CD4-positive, CD25-positive, alpha-beta regulatory T cell (primary cell): Measurements from ENCODE around the gene CCDC142. TPM values are rescaled to one million over a fixed set of nuclear protein-coding genes. Genes with fewer than 3 reads are reported as not detected.

ENCODE experiments used
- ATAC-seq, 2 donors: fragments of 150-1000 bp; cut with Tn5 transposase; one replicate each; pipeline ENCODE4 v1.10.0; 2021; ENCODE audit warnings: low read depth in 2 of 2, moderate number of reproducible peaks in 2 of 2, moderate library complexity in 1 of 2
- DNase-seq, 3 donors: peaks; one replicate each; pipeline versions ENCODE4 v3.0.0 to v3.0.0-alpha.2; 2012 to 2022; ENCODE audit warnings: mixed read lengths in 1 of 3
- H3K27ac ChIP-seq: one replicate; pipeline ENCODE4 v1.7.0; 2013; ENCODE audit warnings: mild to moderate bottlenecking, low read length; ENCODE audit not compliant: insufficient read depth, poor library complexity, severe bottlenecking
- H3K27me3 ChIP-seq: one replicate; pipeline ENCODE4 v1.7.0; 2013; ENCODE audit warnings: low read length; ENCODE audit not compliant: control insufficient read depth, insufficient read depth
- H3K36me3 ChIP-seq: one replicate; pipeline ENCODE4 v1.7.0; 2013; ENCODE audit warnings: mild to moderate bottlenecking, low read length, moderate library complexity; ENCODE audit not compliant: control insufficient read depth, insufficient read depth
- H3K4me1 ChIP-seq: 2 replicates; pipeline ENCODE4 v1.7.0; 2013; ENCODE audit warnings: mild to moderate bottlenecking, low read length; ENCODE audit not compliant: insufficient read depth, control insufficient read depth, poor library complexity, severe bottlenecking
- H3K4me3 ChIP-seq: one replicate; pipeline ENCODE4 v1.7.0; 2013; ENCODE audit warnings: low read depth, mild to moderate bottlenecking, low read length, moderate library complexity
- H3K9me3 ChIP-seq, 2 experiments: 1 replicate in 1 of 2; 2 replicates in 1 of 2; pipeline ENCODE4 v1.7.0; 2013; ENCODE audit warnings: low read length in 2 of 2, mild to moderate bottlenecking in 1 of 2, moderate library complexity in 1 of 2; ENCODE audit not compliant: control insufficient read depth in 2 of 2
- H3K27ac Mint-ChIP-seq, 3 donors: one replicate each; pipeline ENCODE4 v1.8.0; 2020 to 2022; ENCODE audit warnings: mild to moderate bottlenecking in 3 of 3, mixed read lengths in 3 of 3, moderate library complexity in 2 of 3
- H3K27me3 Mint-ChIP-seq: one replicate; pipeline ENCODE4 v1.8.0; 2022; ENCODE audit warnings: mild to moderate bottlenecking, mixed read lengths
- H3K36me3 Mint-ChIP-seq: one replicate; pipeline ENCODE4 v1.8.0; 2020; ENCODE audit warnings: mixed read lengths
- H3K4me1 Mint-ChIP-seq, 4 donors: one replicate each; pipeline ENCODE4 v1.8.0; 2020 to 2022; ENCODE audit warnings: mixed read lengths in 4 of 4, mild to moderate bottlenecking in 1 of 4
- H3K4me3 Mint-ChIP-seq, 4 donors: one replicate each; pipeline ENCODE4 v1.8.0; 2020 to 2022; ENCODE audit warnings: mild to moderate bottlenecking in 4 of 4, mixed read lengths in 4 of 4, moderate library complexity in 3 of 4
- H3K9me3 Mint-ChIP-seq, 7 donors: one replicate each; pipeline ENCODE4 v1.8.0; 2020 to 2022; ENCODE audit warnings: mixed read lengths in 7 of 7, mild to moderate bottlenecking in 3 of 7, moderate library complexity in 2 of 7
- polyA plus RNA-seq, 4 donors: library from polyadenylated mRNA; unstranded; fragments of 300-500 nt; fragmentation: Illumina TruSeq; gene quantifications; one replicate each; pipeline ENCODE4 v1.2.3, GENCODE V29; 2021
- total RNA-seq: library from RNA; stranded (reverse); gene quantifications from one replicate; pipeline ENCODE4 v1.2.3, GENCODE V29; 2022

The CCDC142 gene
- total and polyA plus RNA-seq, 5 donors from 2014 or later, result 8.9 to 15.8 (median 10.7) TPM

GRCh38 chr2:74457549-74458131 lies 25.2 kb downstream of the CCDC142 start:
- ATAC-seq, result peak; percentile 28 to 29

GRCh38 chr2:74457129-74457548 lies 25.7 kb downstream of the CCDC142 start:
- no peak for DNase-seq
- Mint-ChIP-seq H3K4me3 (peak overlapping the region; percentile 95 to 98 (median 97)), H3K36me3 (peaks cover 4% of the 10 kb centered on the region), H3K4me1 (peaks cover 20 to 73% (median 45%) of the 10 kb centered on the region in 4 donors), H3K9me3 (peaks cover 0 to 2% (median 0%) of the 10 kb centered on the region in 7 donors), H3K27me3 (peaks cover 4% of the 10 kb centered on the region), H3K27ac (peak overlapping the region; percentile 97 to 99 (median 99))
- no peaks in the 10 kb centered on the region for H3K9me3 ChIP-seq
- ATAC-seq, result no peak
- peaks cover 2% of the 10 kb centered on the region for H3K36me3 ChIP-seq
- peaks cover 50% of the 10 kb centered on the region for H3K4me1 ChIP-seq
- peak overlapping the region; percentile 99 for H3K27ac ChIP-seq
- H3K4me3 ChIP-seq, result peak overlapping the region; percentile 90
- no peaks in the 10 kb centered on the region for H3K27me3 ChIP-seq

More at GRCh38 chr2:74457549-74458131, 25.2 kb downstream of the CCDC142 start:
- H3K27me3 Mint-ChIP-seq, result peaks cover 4% of the 10 kb centered on the region
- H3K27ac ChIP-seq, result peak overlapping the region; percentile 99
- peaks cover 45% of the 10 kb centered on the region for H3K4me1 ChIP-seq
- peaks cover 4% of the 10 kb centered on the region for H3K36me3 Mint-ChIP-seq
- peaks cover 15 to 68% (median 40%) of the 10 kb centered on the region in 4 donors for H3K4me1 Mint-ChIP-seq
- peak in 2 of 3 donors; percentile 73 to 89 for DNase-seq
- peak overlapping the region; percentile 95 to 98 (median 97) for H3K4me3 Mint-ChIP-seq
- no peaks in the 10 kb centered on the region for H3K9me3 ChIP-seq
- H3K36me3 ChIP-seq, result peaks cover 4% of the 10 kb centered on the region
- peak overlapping the region; percentile 99 to 100 (median 99) for H3K27ac Mint-ChIP-seq
- peaks cover 0 to 2% (median 0%) of the 10 kb centered on the region in 7 donors for H3K9me3 Mint-ChIP-seq
- H3K4me3 ChIP-seq, result peak overlapping the region; percentile 94
- no peaks in the 10 kb centered on the region for H3K27me3 ChIP-seq

- H3K36me3 ChIP-seq, result no peaks in the 10 kb centered on the region
- peak within 1 kb of the TSS; percentile 95 to 98 (median 97) for H3K4me3 Mint-ChIP-seq
- H3K27ac ChIP-seq, result peak within 1 kb of the TSS; percentile 99
- H3K4me1 Mint-ChIP-seq, result peaks cover 20 to 68% (median 44%) of the 10 kb centered on the region in 4 donors
- peak; percentile 94 to 99 (median 98) for DNase-seq
- peaks cover 4% of the 10 kb centered on the region for H3K36me3 Mint-ChIP-seq
- peak; percentile 40 to 48 for ATAC-seq
- H3K27ac Mint-ChIP-seq, result peak within 1 kb of the TSS; percentile 97 to 99 (median 97)
- no peaks in the 10 kb centered on the region for H3K9me3 ChIP-seq
- peaks cover 50% of the 10 kb centered on the region for H3K4me1 ChIP-seq
- peak within 1 kb of the TSS; percentile 90 for H3K4me3 ChIP-seq
- peaks cover 0 to 2% (median 0%) of the 10 kb centered on the region in 7 donors for H3K9me3 Mint-ChIP-seq
- H3K27me3 ChIP-seq, result no peaks in the 10 kb centered on the region
- H3K27me3 Mint-ChIP-seq, result peaks cover 11% of the 10 kb centered on the region
These were observed 27.9 kb downstream of the CCDC142 start, which contains the start of gene INO80B for GRCh38 chr2:74454654-74455511. Gene INO80B (plus strand): TSS chr2:74455087. CDS start chr2:74455117, 30 bp downstream.

- Mint-ChIP-seq H3K4me3 (no peak overlapping the region), H3K27ac (no peak overlapping the region), H3K4me1 (peaks cover 15 to 30% (median 23%) of the 10 kb centered on the region in 4 donors)
These were observed 32.1 kb downstream of the CCDC142 start for GRCh38 chr2:74450570-74451190.

GRCh38 chr2:74448771-74449170 lies 34.0 kb downstream of the CCDC142 start:
- no peaks in the 10 kb centered on the region for H3K36me3 Mint-ChIP-seq
- Histone ChIP-seq H3K4me1 (peaks cover 9% of the 10 kb centered on the region), H3K27me3 (peaks cover 2% of the 10 kb centered on the region), H3K9me3 (no peaks in the 10 kb centered on the region), H3K27ac (no peak overlapping the region), H3K4me3 (no peak overlapping the region), H3K36me3 (no peaks in the 10 kb centered on the region)
- no peak for DNase-seq
- H3K9me3 Mint-ChIP-seq, result peaks cover 0 to 3% (median 0%) of the 10 kb centered on the region in 7 donors
- H3K4me1 Mint-ChIP-seq, result peaks cover 5 to 15% (median 10%) of the 10 kb centered on the region in 4 donors
- H3K4me3 Mint-ChIP-seq, result peak overlapping the region in 1 of 4 donors; percentile 50
- H3K27me3 Mint-ChIP-seq, result peaks cover 33% of the 10 kb centered on the region
- no peak overlapping the region for H3K27ac Mint-ChIP-seq
- ATAC-seq, result no peak

More at GRCh38 chr2:74450570-74451190, 32.1 kb downstream of the CCDC142 start:
- Mint-ChIP-seq H3K36me3 (no peaks in the 10 kb centered on the region), H3K9me3 (peaks cover 0 to 3% (median 0%) of the 10 kb centered on the region in 7 donors), H3K27me3 (peaks cover 20% of the 10 kb centered on the region)
- Histone ChIP-seq H3K4me3 (no peak overlapping the region), H3K27ac (no peak overlapping the region), H3K27me3 (no peaks in the 10 kb centered on the region), H3K4me1 (peaks cover 21% of the 10 kb centered on the region), H3K36me3 (no peaks in the 10 kb centered on the region), H3K9me3 (no peaks in the 10 kb centered on the region)
- ATAC-seq, result no peak
- DNase-seq, result no peak

GRCh38 chr2:74447230-74447999 lies 35.4 kb downstream of the CCDC142 start:
- H3K27me3 Mint-ChIP-seq, result peaks cover 39% of the 10 kb centered on the region
- Histone ChIP-seq H3K27me3 (peaks cover 3% of the 10 kb centered on the region), H3K4me1 (peaks cover 3% of the 10 kb centered on the region), H3K4me3 (no peak overlapping the region), H3K36me3 (no peaks in the 10 kb centered on the region), H3K9me3 (no peaks in the 10 kb centered on the region), H3K27ac (no peak overlapping the region)
- DNase-seq (no peak), ATAC-seq (no peak)
- H3K36me3 Mint-ChIP-seq, result no peaks in the 10 kb centered on the region
- H3K4me3 Mint-ChIP-seq, result no peak overlapping the region
- no peak overlapping the region for H3K27ac Mint-ChIP-seq
- peaks cover 1 to 4% (median 3%) of the 10 kb centered on the region in 4 donors for H3K4me1 Mint-ChIP-seq
- peaks cover 0 to 3% (median 0%) of the 10 kb centered on the region in 7 donors for H3K9me3 Mint-ChIP-seq
